ENCODE data around the gene TJAP1.

The TJAP1 gene, protein sequence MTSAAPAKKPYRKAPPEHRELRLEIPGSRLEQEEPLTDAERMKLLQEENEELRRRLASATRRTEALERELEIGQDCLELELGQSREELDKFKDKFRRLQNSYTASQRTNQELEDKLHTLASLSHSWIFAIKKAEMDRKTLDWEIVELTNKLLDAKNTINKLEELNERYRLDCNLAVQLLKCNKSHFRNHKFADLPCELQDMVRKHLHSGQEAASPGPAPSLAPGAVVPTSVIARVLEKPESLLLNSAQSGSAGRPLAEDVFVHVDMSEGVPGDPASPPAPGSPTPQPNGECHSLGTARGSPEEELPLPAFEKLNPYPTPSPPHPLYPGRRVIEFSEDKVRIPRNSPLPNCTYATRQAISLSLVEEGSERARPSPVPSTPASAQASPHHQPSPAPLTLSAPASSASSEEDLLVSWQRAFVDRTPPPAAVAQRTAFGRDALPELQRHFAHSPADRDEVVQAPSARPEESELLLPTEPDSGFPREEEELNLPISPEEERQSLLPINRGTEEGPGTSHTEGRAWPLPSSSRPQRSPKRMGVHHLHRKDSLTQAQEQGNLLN

DNA sequence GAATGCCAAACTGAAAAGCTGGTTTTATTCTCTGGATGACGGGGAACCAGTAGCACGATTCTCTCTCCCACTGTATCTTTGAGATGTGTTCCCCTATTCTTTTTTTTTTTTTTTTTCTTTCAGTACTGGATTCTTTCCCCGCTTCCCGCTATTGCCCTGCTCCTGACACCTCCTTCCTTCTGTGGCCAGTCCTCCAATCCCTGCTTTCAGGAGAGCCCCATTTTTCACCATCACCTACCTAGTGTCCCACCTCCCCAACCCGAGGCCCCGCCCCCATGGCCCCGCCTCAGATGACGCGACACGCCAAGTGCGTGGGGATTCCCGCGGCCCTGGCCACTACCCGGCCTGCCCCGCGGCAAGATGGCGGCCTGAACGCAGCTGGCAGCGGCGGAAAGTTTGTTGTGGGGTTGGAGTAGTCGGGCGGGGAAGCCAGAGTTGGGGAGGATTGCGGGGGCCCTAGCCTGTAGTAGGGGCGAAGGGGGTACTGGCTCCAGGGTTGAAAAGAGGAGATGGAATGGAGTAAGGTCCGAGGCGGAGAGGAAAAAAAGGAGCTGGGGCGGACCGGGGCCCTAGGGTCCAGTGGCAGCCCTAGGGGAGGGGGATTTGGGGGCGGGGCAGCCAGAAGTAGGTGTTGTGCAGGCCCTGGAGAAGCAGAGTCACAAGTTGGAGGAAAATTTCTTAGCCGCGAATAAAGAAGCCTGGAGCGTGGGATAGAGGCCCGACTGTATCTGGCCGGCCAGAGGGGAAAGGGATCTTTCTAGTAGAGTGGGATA, at the start of gene TJAP1:
TJAP1 (plus strand) TSS at position 336 of the 773 bp plus-strand sequence. CDS start 21,432 bp downstream, outside the sequence.
- Histone ChIP-seq H3K27me3 (ENCODE audit: control insufficient read depth, insufficient read depth, low read length) (no peaks in the 10 kb centered on the region), H3K9me3 (ENCODE audit: control insufficient read depth, low read length) (no peaks in the 10 kb centered on the region), H3K9ac (ENCODE audit: low read length) (peak within 1 kb of the TSS; percentile 87), H3K4me3 (ENCODE audit: low read length) (peak within 1 kb of the TSS; percentile 56), H3K4me1 (ENCODE audit: control insufficient read depth, insufficient read depth, low read length) (peaks cover 9% of the 10 kb centered on the region), H3K36me3 (ENCODE audit: control insufficient read depth, insufficient read depth, low read length) (no peaks in the 10 kb centered on the region)

DNA sequence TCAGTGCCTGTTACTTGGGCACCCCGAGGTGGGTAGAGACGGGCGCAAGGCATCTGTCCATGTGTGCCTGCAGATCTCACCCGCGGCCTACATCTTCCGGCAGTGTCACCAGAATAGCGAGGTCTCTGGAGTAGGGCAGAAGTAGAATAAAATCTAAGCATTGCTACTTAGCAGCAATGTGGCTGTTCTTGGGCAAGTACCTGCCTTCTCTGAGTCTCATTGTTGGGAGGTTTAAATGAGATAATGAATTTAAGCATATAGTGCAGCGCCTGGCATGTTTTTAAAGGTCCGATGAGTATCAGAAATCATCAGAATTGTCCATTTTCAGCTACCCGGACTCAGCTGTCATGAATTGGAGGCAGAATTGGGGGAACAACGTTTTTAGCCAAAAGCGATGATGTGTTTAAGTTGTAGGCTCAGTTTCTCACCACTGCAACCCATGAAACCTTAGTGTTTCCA, 49.2 kb upstream of the TJAP1 start:
- Histone ChIP-seq H3K9ac (ENCODE audit: low read length) (peak overlapping the region; percentile 72), H3K4me1 (ENCODE audit: control insufficient read depth, insufficient read depth, low read length) (peaks cover 7% of the 10 kb centered on the region), H3K9me3 (ENCODE audit: control insufficient read depth, low read length) (no peaks in the 10 kb centered on the region), H3K4me3 (ENCODE audit: low read length) (peak overlapping the region; percentile 92), H3K36me3 (ENCODE audit: control insufficient read depth, insufficient read depth, low read length) (no peaks in the 10 kb centered on the region), H3K27me3 (ENCODE audit: control insufficient read depth, insufficient read depth, low read length) (no peaks in the 10 kb centered on the region)

DNA sequence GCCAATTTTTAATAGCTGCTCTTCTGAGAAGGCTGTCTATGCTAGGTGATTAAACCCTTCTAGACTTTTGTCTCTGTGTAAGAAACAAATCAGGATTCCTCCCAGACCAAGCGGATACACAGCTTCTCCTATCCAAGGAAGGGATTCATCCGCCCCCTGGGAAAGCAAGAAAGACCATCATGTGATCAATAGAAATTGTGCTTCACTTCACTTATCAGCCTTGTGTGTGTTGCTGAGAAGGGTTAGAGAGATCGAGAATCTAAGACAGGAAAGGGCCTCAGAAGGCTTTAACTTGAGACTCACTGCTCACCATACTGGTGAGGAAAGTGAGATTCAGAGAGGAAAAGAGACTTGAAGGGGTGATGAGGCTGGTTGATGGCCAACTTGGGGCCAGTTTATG, 48.5 kb upstream of the TJAP1 start:
- H3K9ac ChIP-seq (ENCODE audit: low read length): peak overlapping the region; percentile 72
- no peaks in the 10 kb centered on the region for H3K27me3 ChIP-seq (ENCODE audit: control insufficient read depth, insufficient read depth, low read length)
- no peak overlapping the region for H3K4me3 ChIP-seq (ENCODE audit: low read length)
- H3K9me3 ChIP-seq (ENCODE audit: control insufficient read depth, low read length): no peaks in the 10 kb centered on the region
- H3K36me3 ChIP-seq (ENCODE audit: control insufficient read depth, insufficient read depth, low read length): no peaks in the 10 kb centered on the region
- H3K4me1 ChIP-seq (ENCODE audit: control insufficient read depth, insufficient read depth, low read length): peaks cover 7% of the 10 kb centered on the region

DNA sequence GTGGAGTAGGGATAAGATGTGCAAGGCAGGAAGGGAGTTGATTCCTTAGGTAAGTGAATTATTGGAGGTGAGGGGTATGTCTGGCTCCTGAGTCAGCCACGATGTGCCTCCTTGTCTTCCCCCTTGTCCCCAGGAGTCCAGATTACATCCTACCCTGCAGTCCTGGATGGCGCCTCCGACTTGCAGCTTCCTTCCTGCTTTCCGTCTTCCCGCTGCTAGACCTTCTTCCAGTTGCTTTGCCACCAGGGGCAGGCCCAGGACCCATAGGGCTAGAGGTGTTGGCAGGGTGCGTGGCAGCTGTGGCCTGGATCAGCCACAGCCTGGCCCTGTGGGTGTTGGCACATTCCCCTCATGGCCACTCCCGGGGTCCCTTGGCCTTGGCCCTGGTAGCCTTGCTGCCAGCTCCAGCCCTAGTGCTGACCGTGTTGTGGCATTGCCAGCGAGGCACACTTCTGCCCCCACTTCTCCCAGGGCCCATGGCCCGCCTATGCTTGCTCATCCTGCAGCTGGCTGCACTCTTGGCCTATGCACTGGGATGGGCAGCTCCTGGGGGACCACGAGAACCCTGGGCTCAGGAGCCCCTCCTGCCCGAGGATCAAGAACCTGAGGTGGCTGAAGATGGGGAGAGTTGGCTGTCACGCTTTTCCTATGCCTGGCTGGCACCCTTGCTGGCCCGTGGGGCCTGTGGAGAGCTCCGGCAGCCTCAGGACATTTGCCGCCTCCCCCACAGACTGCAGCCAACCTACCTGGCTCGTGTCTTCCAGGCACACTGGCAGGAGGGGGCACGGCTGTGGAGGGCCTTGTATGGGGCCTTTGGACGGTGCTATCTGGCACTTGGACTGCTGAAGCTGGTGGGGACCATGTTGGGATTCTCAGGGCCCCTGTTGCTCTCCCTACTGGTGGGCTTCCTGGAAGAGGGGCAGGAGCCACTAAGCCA, 45.1 kb upstream of the TJAP1 start:
- no peak overlapping the region for H3K9ac ChIP-seq (ENCODE audit: low read length)
- no peaks in the 10 kb centered on the region for H3K9me3 ChIP-seq (ENCODE audit: control insufficient read depth, low read length)
- H3K4me3 ChIP-seq (ENCODE audit: low read length): no peak overlapping the region
- H3K36me3 ChIP-seq (ENCODE audit: control insufficient read depth, insufficient read depth, low read length): peaks cover 4% of the 10 kb centered on the region
- H3K27me3 ChIP-seq (ENCODE audit: control insufficient read depth, insufficient read depth, low read length): no peaks in the 10 kb centered on the region
- H3K4me1 ChIP-seq (ENCODE audit: control insufficient read depth, insufficient read depth, low read length): peaks cover 31% of the 10 kb centered on the region

DNA sequence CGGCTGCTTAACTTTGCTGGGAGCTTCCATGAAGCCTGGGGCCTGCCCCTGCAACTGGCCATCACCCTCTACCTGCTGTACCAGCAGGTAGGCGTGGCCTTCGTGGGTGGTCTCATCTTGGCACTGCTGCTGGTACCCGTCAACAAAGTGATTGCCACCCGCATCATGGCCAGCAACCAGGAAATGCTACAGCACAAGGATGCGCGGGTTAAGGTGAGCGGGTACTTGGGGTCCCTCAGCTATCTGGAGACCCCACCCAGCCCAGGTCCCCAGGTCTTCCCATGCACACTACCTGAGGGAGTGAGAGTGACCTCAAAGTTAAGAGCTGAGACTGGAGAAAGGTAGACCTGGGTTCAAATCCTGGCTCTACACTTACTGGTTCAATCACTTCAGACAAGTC, 44.2 kb upstream of the TJAP1 start:
- Histone ChIP-seq H3K36me3 (ENCODE audit: control insufficient read depth, insufficient read depth, low read length) (peaks cover 4% of the 10 kb centered on the region), H3K4me1 (ENCODE audit: control insufficient read depth, insufficient read depth, low read length) (peaks cover 40% of the 10 kb centered on the region), H3K27me3 (ENCODE audit: control insufficient read depth, insufficient read depth, low read length) (no peaks in the 10 kb centered on the region), H3K9ac (ENCODE audit: low read length) (no peak overlapping the region), H3K4me3 (ENCODE audit: low read length) (no peak overlapping the region), H3K9me3 (ENCODE audit: control insufficient read depth, low read length) (no peaks in the 10 kb centered on the region)

DNA sequence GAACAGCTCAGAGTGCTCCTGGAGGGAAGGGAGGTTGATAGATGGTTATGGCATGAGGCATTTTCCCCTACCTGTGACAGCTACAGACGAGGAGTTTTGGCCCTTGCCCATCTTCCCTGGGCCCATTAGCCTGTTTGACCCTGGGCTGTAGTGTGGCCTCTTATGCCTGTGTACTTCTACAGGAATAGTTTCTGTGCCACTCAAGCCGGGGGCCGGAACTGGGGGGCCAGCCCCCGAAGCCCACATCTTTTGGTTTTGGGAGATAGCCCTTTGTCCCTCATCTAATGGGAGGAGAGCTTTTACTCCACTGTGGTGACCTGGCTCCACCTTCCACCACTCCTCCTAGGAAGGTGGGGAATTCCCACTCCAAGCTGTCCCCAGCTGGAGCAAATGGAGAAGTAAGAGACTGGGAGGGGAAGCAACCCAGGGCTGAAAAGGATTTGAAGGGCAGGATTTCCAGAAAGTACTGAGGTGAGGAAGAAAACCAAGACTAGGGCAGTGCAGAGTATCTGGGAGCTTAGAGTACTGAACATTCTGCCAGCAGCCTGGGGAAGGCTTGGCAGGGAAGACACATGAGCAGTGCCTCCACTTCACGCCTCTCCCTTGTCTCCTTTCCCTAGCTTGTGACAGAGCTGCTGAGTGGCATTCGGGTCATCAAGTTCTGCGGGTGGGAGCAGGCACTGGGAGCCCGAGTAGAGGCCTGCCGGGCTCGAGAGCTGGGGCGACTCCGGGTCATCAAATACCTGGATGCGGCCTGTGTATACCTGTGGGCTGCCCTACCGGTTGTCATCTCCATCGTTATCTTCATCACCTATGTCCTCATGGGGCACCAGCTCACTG, 43.1 kb upstream of the TJAP1 start:
- H3K4me1 ChIP-seq (ENCODE audit: control insufficient read depth, insufficient read depth, low read length): peaks cover 34% of the 10 kb centered on the region
- H3K9me3 ChIP-seq (ENCODE audit: control insufficient read depth, low read length): no peaks in the 10 kb centered on the region
- H3K4me3 ChIP-seq (ENCODE audit: low read length): no peak overlapping the region
- no peak overlapping the region for H3K9ac ChIP-seq (ENCODE audit: low read length)
- peaks cover 4% of the 10 kb centered on the region for H3K36me3 ChIP-seq (ENCODE audit: control insufficient read depth, insufficient read depth, low read length)
- no peaks in the 10 kb centered on the region for H3K27me3 ChIP-seq (ENCODE audit: control insufficient read depth, insufficient read depth, low read length)

DNA sequence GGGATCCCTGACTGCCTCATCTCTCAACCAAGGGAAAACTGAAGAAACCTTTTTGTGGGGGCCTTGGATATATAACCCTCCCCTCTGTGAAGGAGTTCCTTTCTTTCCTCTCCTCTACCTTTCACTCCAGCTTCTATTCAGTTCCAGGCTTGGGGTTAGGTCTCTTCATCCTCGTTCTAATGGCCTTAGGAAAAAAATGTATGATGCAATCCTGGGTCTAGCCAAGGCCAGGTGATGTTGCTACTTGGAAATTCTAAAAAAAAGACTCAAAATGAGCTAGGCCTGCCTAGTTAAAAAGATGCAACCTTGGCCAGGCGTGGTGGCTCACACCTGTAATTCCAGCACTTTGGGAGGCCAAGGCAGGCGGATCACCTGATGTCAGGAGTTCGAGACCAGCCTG, 42.4 kb upstream of the TJAP1 start:
- Histone ChIP-seq H3K4me3 (ENCODE audit: low read length) (no peak overlapping the region), H3K36me3 (ENCODE audit: control insufficient read depth, insufficient read depth, low read length) (peaks cover 4% of the 10 kb centered on the region), H3K4me1 (ENCODE audit: control insufficient read depth, insufficient read depth, low read length) (peaks cover 34% of the 10 kb centered on the region), H3K27me3 (ENCODE audit: control insufficient read depth, insufficient read depth, low read length) (no peaks in the 10 kb centered on the region), H3K9ac (ENCODE audit: low read length) (no peak overlapping the region), H3K9me3 (ENCODE audit: control insufficient read depth, low read length) (no peaks in the 10 kb centered on the region)

DNA sequence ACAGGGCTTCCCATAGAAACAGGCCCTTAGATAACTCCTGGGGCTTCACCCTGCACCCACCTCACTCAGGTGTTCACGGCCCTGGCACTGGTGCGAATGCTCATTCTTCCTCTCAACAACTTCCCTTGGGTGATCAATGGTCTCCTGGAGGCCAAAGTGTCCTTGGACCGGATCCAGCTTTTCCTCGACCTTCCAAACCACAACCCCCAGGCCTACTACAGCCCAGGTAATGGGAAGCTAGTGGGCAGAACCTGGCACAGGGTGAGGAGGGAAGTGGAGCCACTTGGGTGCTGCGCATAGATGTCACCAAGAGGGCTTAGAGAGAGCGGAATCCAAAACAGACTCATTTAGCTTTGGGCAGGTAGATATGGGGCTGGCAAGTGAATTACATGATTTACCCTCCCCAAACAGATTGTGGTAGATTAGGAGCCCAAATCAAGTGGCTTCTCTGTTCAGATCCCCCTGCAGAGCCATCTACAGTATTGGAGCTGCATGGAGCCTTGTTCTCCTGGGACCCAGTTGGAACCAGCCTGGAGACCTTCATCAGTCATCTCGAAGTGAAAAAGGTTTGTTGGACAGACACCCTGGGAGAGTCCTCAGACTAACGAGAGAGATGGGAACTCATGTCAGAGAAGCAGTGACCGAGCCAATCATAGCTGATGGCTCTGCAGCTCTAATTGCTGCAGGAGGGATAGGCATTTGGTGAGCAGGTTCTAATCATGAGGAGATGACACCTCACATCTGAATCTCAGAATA, 41.5 kb upstream of the TJAP1 start:
- peaks cover 8% of the 10 kb centered on the region for H3K36me3 ChIP-seq (ENCODE audit: control insufficient read depth, insufficient read depth, low read length)
- no peak overlapping the region for H3K4me3 ChIP-seq (ENCODE audit: low read length)
- no peaks in the 10 kb centered on the region for H3K27me3 ChIP-seq (ENCODE audit: control insufficient read depth, insufficient read depth, low read length)
- peaks cover 34% of the 10 kb centered on the region for H3K4me1 ChIP-seq (ENCODE audit: control insufficient read depth, insufficient read depth, low read length)
- no peak overlapping the region for H3K9ac ChIP-seq (ENCODE audit: low read length)
- no peaks in the 10 kb centered on the region for H3K9me3 ChIP-seq (ENCODE audit: control insufficient read depth, low read length)

DNA sequence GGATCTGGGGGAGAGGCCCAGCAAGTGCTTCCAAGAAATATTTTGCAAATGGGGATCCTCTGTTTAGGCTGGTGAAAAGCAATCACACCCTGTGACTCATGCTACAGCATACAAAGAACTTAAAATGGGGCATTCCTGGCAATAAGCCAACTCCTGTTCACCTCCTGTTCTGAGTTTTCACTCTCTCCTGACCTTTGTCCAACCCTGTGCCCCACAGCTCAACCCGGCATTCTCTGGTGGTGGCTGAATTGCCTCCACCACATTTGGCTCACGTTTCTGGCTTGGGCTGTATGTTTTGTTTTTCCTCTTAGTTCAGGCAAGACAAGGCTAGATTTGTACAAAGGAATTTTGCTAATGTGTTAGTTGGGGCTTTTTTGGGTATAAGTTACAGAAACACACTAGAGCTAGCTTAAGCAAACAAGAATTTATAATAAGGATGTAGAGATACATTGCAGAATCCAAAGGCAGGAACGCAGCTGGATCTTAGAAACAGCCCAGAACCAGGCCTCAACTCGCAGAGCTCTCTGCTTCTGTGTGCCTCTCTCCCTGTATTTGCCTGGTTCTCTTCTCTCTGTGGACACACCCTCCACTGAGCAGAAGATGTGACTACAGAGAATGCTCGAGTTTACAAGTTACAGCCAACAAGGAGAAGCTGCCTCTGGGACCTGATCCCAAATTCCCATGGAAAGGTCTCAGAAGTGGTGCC, 40.6 kb upstream of the TJAP1 start:
- Histone ChIP-seq H3K4me3 (ENCODE audit: low read length) (no peak overlapping the region), H3K9me3 (ENCODE audit: control insufficient read depth, low read length) (no peaks in the 10 kb centered on the region), H3K36me3 (ENCODE audit: control insufficient read depth, insufficient read depth, low read length) (peaks cover 8% of the 10 kb centered on the region), H3K4me1 (ENCODE audit: control insufficient read depth, insufficient read depth, low read length) (peaks cover 34% of the 10 kb centered on the region), H3K9ac (ENCODE audit: low read length) (no peak overlapping the region), H3K27me3 (ENCODE audit: control insufficient read depth, insufficient read depth, low read length) (no peaks in the 10 kb centered on the region)

DNA sequence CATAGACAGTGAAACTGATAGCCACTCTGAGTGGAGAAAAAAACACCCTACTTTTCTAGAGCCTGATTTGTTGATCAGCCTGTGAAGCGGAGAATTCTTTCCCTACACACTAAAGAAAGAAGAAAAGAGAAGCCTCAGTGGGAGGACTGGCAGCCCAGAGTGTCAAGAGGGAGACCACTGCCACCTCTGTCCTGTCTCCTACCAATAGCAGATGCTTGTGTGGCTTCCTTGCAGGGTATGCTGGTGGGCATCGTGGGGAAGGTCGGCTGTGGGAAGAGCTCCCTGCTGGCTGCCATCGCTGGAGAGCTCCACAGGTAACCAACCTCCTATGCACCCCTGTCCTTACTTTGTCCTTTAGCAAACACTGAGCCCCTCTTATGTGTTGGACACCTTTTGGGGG, 39.7 kb upstream of the TJAP1 start:
- H3K27me3 ChIP-seq (ENCODE audit: control insufficient read depth, insufficient read depth, low read length): no peaks in the 10 kb centered on the region
- H3K9ac ChIP-seq (ENCODE audit: low read length): peak overlapping the region; percentile 26
- H3K4me3 ChIP-seq (ENCODE audit: low read length): no peak overlapping the region
- H3K4me1 ChIP-seq (ENCODE audit: control insufficient read depth, insufficient read depth, low read length): peaks cover 34% of the 10 kb centered on the region
- H3K9me3 ChIP-seq (ENCODE audit: control insufficient read depth, low read length): no peaks in the 10 kb centered on the region
- H3K36me3 ChIP-seq (ENCODE audit: control insufficient read depth, insufficient read depth, low read length): peaks cover 10% of the 10 kb centered on the region

All from mucosa of stomach (tissue), 1 donor.